ENCODE data around the gene C1QL4. TPM values are rescaled to one million over a fixed set of nuclear protein-coding genes. Genes with fewer than 3 reads are reported as not detected.
A peak's percentile ranks its signal among the peaks of the same experiment; 100 is the strongest.

C1QL4 gene
- total and polyA plus RNA-seq, 9 of the 15 experiments (the other 6 are each of a cell fraction or from before 2014, with no cell fraction given): 0.08 to 2.1 (median 0.31) TPM

GRCh38 chr12:49365542-49365941, 28.6 kb upstream of the C1QL4 start:
- BruUV-seq (replicated peaks): no TSS peak
- Histone ChIP-seq H3K27me3 (ENCODE audit: control insufficient read depth in 2 of 2, insufficient read depth in 2 of 2, low read length in 2 of 2) (no peaks in the 10 kb centered on the region), H4K20me1 (replicated peaks; ENCODE audit: control insufficient read depth, insufficient read depth, low read length) (no peaks in the 10 kb centered on the region), H3K4me3 (no peak overlapping the region), H3K27ac (ENCODE audit: extremely low read depth, low read depth, low read length) (no peak overlapping the region), H3K79me2 (ENCODE audit: control insufficient read depth, insufficient read depth, low read length) (peaks cover 34% of the 10 kb centered on the region), H3K36me3 (ENCODE audit: control insufficient read depth, insufficient read depth, low read length) (no peaks in the 10 kb centered on the region), H3K9me1 (ENCODE audit: control insufficient read depth, insufficient read depth, low read length) (no peaks in the 10 kb centered on the region), H3K9me3 (replicated peaks; ENCODE audit: control insufficient read depth, insufficient read depth, low read depth, low read length) (no peaks in the 10 kb centered on the region), H3K4me2 (ENCODE audit: insufficient read depth, low read length) (peak overlapping the region; percentile 6; the same call in 1 of the 2 replicates), H2AFZ (ENCODE audit: low read depth, low read length) (no peak overlapping the region), H3K4me1 (replicated peaks in 1 of 2; ENCODE audit: control insufficient read depth in 2 of 2, insufficient read depth in 2 of 2, low read length in 2 of 2) (peaks cover 12 to 25% of the 10 kb centered on the region in 2 experiments; a peak in 3 of 5 replicates), H3K9ac (ENCODE audit: insufficient read depth in 1 of 2, low read depth in 2 of 2, low read length in 2 of 2) (no peak overlapping the region)
- CTCF ChIA-PET (ENCODE audit: low intra/inter-chr PET ratio): interaction anchor here (1.1 kb wide), 1 partner anchor 148 kb away, joined by 3 read pairs; no protein-coding TSS in a partner anchor
- DNase-seq (ENCODE audit: extremely low read depth in 1 of 4, low spot score in 3 of 4): peak; percentile 29 to 60 (median 32)
- no peak for ATAC-seq
- POLR2A ChIA-PET: interaction anchor here (0.6 to 3.4 kb wide), 9 partner anchors 11 to 376 kb away, joined by 3 to 17 read pairs (median 3); partner anchors contain the start of gene TMBIM6
- FAIRE-seq: peak; percentile 54
- in situ Hi-C loops (cut with MboI): no loop called here
- WGBS (ENCODE audit: insufficient coverage, low coverage, missing lambda C conversion rate): 1% methylated on average over 5 of the region's 5 CpGs
- intact Hi-C loops (cut with micrococcal nuclease): loop anchor here (5.0 kb wide), 1 partner anchor 57 kb away; no protein-coding TSS in a partner anchor
- TF ChIP-seq GTF2E2 (tag; IDR thresholded peaks at IDR 0.05) (no peak), HDAC1 (IDR thresholded peaks at IDR 0.05) (peak in 1 of 2 experiments; percentile 49; a peak in 1 of 4 replicates), SOX6 (IDR thresholded peaks at IDR 0.05) (0 out of 2 replicates have a peak, but pooled peaks have one; percentile 66), SNAPC5 (CRISPR knock-in tag; IDR thresholded peaks at IDR 0.05) (no peak), CBFA2T2 (conservative IDR thresholded peaks at IDR 0.05) (peak; percentile 34), MITF (IDR thresholded peaks at IDR 0.05) (peak; percentile 60), PBX2 (CRISPR knock-in tag; IDR thresholded peaks at IDR 0.05; ENCODE audit: low read depth) (no peak), PBX2 (tag; conservative IDR thresholded peaks at IDR 0.05; ENCODE audit: low read depth) (peak; percentile 52; the same call in 1 of the 2 replicates), ATF7 (IDR thresholded peaks at IDR 0.05) (peak; percentile 56), MEIS2 (IDR thresholded peaks at IDR 0.05; ENCODE audit: partially characterized antibody) (peak; percentile 95), ARID1B (IDR thresholded peaks at IDR 0.05) (peak; percentile 73), TCF3 (CRISPR knock-in tag; IDR thresholded peaks at IDR 0.05) (peak; percentile 56), ZNF75A (CRISPR knock-in tag; IDR thresholded peaks at IDR 0.05) (no peak), CAMTA2 (CRISPR knock-in tag; conservative IDR thresholded peaks at IDR 0.05) (no peak), ZNF699 (CRISPR knock-in tag; IDR thresholded peaks at IDR 0.05; ENCODE audit: insufficient replicate concordance) (no peak), FOXM1 (IDR thresholded peaks at IDR 0.05; ENCODE audit: low read depth) (peak; percentile 32; the same call in 1 of the 2 replicates), FOXM1 (CRISPR knock-in tag; IDR thresholded peaks at IDR 0.05; ENCODE audit: low read depth) (no peak), HOMEZ (CRISPR knock-in tag; IDR thresholded peaks at IDR 0.05) (no peak), MTF1 (CRISPR knock-in tag; IDR thresholded peaks at IDR 0.05; ENCODE audit: borderline replicate concordance) (no peak)

Data from K562 (cell line).